Smooth muscle cell of the pulmonary artery (primary cell): ENCODE measurements around the gene RASSF9. TPM values are rescaled to one million over a fixed set of nuclear protein-coding genes. Genes with fewer than 3 reads are reported as not detected.

Experiments used
- total RNA-seq: library from RNA; depleted of rRNA; stranded (reverse); fragments of >200 nt; gene quantifications from 2 replicates; pipeline ENCODE4 v1.2.3, GENCODE V29; 2014

The RASSF9 gene
- total RNA-seq, result 1.5 and 3.9 TPM in 2 replicates

DNA sequence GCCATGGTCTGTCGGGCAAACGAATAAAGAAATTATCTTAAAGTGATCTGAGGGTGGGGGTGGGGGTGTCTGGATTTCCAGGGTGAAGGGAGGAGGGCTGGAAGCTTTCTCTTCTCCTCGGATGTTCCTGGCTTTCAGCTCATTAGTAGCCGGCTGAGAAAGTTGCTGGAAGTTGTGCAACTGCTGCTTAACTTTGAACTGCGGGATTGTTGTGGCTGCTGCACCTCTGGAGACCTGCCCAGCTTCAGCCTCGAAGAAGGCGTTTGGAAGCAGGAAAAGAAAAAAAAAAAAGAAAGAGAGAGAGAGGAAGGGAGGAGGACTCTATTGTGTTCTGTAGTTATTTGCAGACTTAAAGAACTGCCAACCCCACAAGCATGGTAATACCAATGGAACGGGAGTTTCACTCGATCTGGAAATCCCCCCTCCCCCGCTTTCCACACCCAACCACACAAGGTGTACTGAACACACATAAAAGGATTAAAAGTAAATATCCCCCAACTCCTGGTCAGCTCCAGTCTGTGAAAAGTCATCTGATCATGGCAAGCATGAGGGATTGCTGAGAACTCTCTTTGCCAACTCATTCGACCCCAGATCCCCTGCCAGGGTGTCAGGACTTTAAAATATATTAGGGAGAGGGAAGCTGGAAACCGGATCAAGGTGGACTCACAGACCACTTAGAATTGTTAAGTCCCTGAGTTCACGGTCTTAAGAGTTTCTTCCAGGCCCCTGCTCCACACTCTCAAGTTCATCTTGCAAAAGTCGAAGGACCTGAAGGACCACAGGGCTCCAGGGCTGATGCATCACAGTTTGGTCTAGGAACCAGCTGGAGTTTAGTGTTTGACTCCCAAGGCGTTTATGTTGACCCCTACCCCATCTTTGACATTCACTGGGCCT, at the start of gene RASSF9:
Gene RASSF9 (minus strand): TSS at position 213 of the 894 bp plus-strand sequence. CDS start 208 bp downstream, at position 5.

DNA sequence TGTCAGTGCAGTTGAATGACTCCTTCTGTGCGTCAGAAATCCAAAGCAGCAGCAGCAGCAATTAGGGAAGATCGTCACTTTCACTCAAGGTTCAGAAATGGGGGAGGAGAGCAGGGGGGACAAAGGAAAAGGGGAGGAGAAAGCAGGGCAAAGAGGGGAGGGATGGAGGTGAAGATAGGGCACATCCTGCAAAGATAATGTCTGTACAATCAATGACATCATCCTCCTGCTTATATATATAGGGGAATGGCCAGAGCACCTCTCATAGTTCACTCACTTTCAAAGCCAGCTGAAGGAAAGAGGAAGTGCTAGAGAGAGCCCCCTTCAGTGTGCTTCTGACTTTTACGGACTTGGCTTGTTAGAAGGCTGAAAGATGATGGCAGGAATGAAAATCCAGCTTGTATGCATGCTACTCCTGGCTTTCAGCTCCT, 37.8 kb upstream of the RASSF9 start, which contains the start of gene NTS:
Gene NTS (plus strand): TSS at position 265 of the 431 bp plus-strand sequence. CDS start 109 bp downstream, at position 374.

Other genes with a start within 250 kb of the RASSF9 start
- 0.39 and 51.1 TPM in 2 replicates for gene NTS, start 37.9 kb upstream of the RASSF9 start, total RNA-seq